HEK293 (cell line): ENCODE data around the gene CDC40.
"Not testable (repeated sequence)": the region's sequence is repeated elsewhere in the genome, so short reads cannot be mapped to it uniquely, and the experiment has no call there.

Experiments
- CTCF ChIA-PET: fragments of 350-600 bp; formaldehyde crosslinking; extraction: SDS; loops from one replicate; lab custom pipeline; 2021; ENCODE audit warnings: antibody characterized with exemption; lab: Yijun Ruan, JAX
- POLR2A ChIA-PET: fragments of 300-600 bp; formaldehyde crosslinking; extraction: SDS; loops from one replicate; lab custom pipeline; 2020; ENCODE audit warnings: antibody characterized with exemption, inconsistent platforms; lab: Yijun Ruan, JAX
- H3K27ac ChIP-seq: fragments of 200-500 bp; sonication (Bioruptor generic); 2 replicates; pipeline ENCODE4 v1.5.1; 2014; ENCODE audit warnings: low read depth, low read length, control low read depth, inconsistent platforms; ENCODE audit errors: extremely low read depth
- H3K36me3 ChIP-seq, 2 experiments: fragments of 200-500 bp in 1 of 2; sonication (Bioruptor generic) in 1 of 2; 1 replicate in 1 of 2; 2 replicates in 1 of 2; pipeline ENCODE4 v1.5.1; 2014 to 2017; ENCODE audit warnings: inconsistent platforms in 2 of 2, low read length in 2 of 2; ENCODE audit not compliant: control insufficient read depth in 2 of 2, insufficient read depth in 1 of 2
- H3K4me1 ChIP-seq: fragments of 200-500 bp; sonication (Bioruptor generic); 2 replicates; pipeline ENCODE4 v1.5.1; 2014; ENCODE audit warnings: mild to moderate bottlenecking, low read length, inconsistent platforms; ENCODE audit not compliant: control insufficient read depth, insufficient read depth
- H3K4me3 ChIP-seq: 2 replicates; pipeline ENCODE4 v1.5.1; 2011; ENCODE audit warnings: low read depth, mild to moderate bottlenecking, control low read depth, low read length, moderate library complexity
- H3K9me3 ChIP-seq: fragments of 200-500 bp; sonication (Bioruptor generic); 2 replicates; pipeline ENCODE4 v1.5.1; 2014; ENCODE audit warnings: low read depth, low read length, inconsistent platforms; ENCODE audit not compliant: control insufficient read depth, insufficient read depth
- BCL11A ChIP-seq: fragments of 450-650 bp; formaldehyde crosslinking; IDR thresholded peaks from 2 replicates; pipeline ENCODE4 v1.5.1; 2016; ENCODE audit warnings: low read depth, missing biosample characterization, missing genetic modification characterization
- BCL11B ChIP-seq: fragments of 450-650 bp; formaldehyde crosslinking; IDR thresholded peaks from 2 replicates; pipeline ENCODE4 v1.5.1; 2016; ENCODE audit warnings: low read depth, missing biosample characterization, missing genetic modification characterization
- PRDM1 ChIP-seq: fragments of 450-650 bp; formaldehyde crosslinking; IDR thresholded peaks from 2 replicates; pipeline ENCODE4; 2016; ENCODE audit warnings: missing biosample characterization, missing genetic modification characterization
- RBAK ChIP-seq: fragments of 450-650 bp; formaldehyde crosslinking; IDR thresholded peaks from 2 replicates; pipeline ENCODE4 v1.5.1; 2016; ENCODE audit warnings: missing biosample characterization, missing genetic modification characterization
- TCF7L2 ChIP-seq: IDR thresholded peaks from 2 replicates; pipeline ENCODE4 v1.6.1; 2011; ENCODE audit warnings: low read depth, mild to moderate bottlenecking, inconsistent platforms, low read length, moderate library complexity, borderline replicate concordance
- ZNF146 ChIP-seq: fragments of 450-650 bp; formaldehyde crosslinking; IDR thresholded peaks from 2 replicates; pipeline ENCODE4 v1.5.1; 2016; ENCODE audit warnings: missing biosample characterization, missing genetic modification characterization
- ZNF148 ChIP-seq: fragments of 450-650 bp; formaldehyde crosslinking; IDR thresholded peaks from 2 replicates; pipeline ENCODE4 v1.5.0; 2017; ENCODE audit warnings: missing biosample characterization, missing genetic modification characterization, borderline replicate concordance
- ZNF223 ChIP-seq: fragments of 450-650 bp; formaldehyde crosslinking; IDR thresholded peaks from 2 replicates; pipeline ENCODE4 v1.5.1; 2016; ENCODE audit warnings: missing biosample characterization, missing genetic modification characterization
- ZNF37A ChIP-seq: fragments of 450-650 bp; IDR thresholded peaks from 2 replicates; pipeline ENCODE4 v1.5.1; 2018; ENCODE audit warnings: missing biosample characterization, missing genetic modification characterization
- ZNF48 ChIP-seq: fragments of 450-650 bp; formaldehyde crosslinking; IDR thresholded peaks from 2 replicates; pipeline ENCODE4 v1.5.1; 2016; ENCODE audit warnings: missing biosample characterization, missing genetic modification characterization
- ZNF555 ChIP-seq: fragments of 450-650 bp; formaldehyde crosslinking; conservative IDR thresholded peaks from 2 replicates; pipeline ENCODE4 v1.5.1; 2017; ENCODE audit warnings: missing biosample characterization, mild to moderate bottlenecking, missing genetic modification characterization, inconsistent platforms
- ZNF768 ChIP-seq: fragments of 450-650 bp; formaldehyde crosslinking; IDR thresholded peaks from 2 replicates; pipeline ENCODE4 v1.5.1; 2018; ENCODE audit warnings: missing biosample characterization, mild to moderate bottlenecking, missing genetic modification characterization
- ZNF843 ChIP-seq: fragments of 450-650 bp; formaldehyde crosslinking; IDR thresholded peaks from 2 replicates; pipeline ENCODE4 v1.5.1; 2016; ENCODE audit warnings: missing biosample characterization, missing genetic modification characterization
- ZSCAN30 ChIP-seq: fragments of 450-650 bp; IDR thresholded peaks from 2 replicates; pipeline ENCODE4 v1.5.1; 2018; ENCODE audit warnings: missing biosample characterization, mild to moderate bottlenecking, missing genetic modification characterization, moderate library complexity
- TF ChIP-seq, protein P1 (sequence below): fragments of 450-650 bp; formaldehyde crosslinking; IDR thresholded peaks from 2 replicates; pipeline ENCODE4 v1.5.1; 2016; ENCODE audit warnings: missing biosample characterization, missing genetic modification characterization, borderline replicate concordance

Gene CDC40

DNA sequence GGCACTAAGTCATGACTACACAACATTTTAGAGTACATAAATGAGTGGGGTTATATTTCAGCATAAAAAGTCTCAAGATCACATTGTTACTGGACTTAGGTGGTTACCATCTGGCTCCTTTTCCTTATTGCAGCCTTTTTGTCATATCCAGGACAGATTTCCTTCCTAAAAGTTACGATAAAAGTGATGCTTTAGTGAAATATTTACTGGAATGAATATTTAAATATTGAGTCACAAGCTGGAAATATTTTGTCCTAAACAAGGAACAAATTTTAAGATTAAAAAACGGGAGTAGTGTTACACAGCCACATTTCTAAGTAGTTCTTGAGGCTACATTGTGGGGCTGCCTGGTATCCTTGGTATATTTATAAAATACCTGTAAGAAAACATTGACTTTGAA lies 52.2 kb downstream of the CDC40 start:
- POLR2A ChIA-PET = no interaction called here
- H3K4me1 ChIP-seq = no peaks in the 10 kb centered on the region
- no peak for TF ChIP-seq ZNF555 (tag by site-specific recombination)
- no peak for TF ChIP-seq ZNF37A (tag by site-specific recombination)
- no peak for TF ChIP-seq ZNF223 (tag by site-specific recombination)
- no peak for TF ChIP-seq TCF7L2
- TF ChIP-seq ZNF768 (tag by site-specific recombination) = no peak
- no peak for TF ChIP-seq RBAK (tag by site-specific recombination)
- no peak for TF ChIP-seq BCL11B
- no peak for TF ChIP-seq ZNF843 (tag by site-specific recombination)
- TF ChIP-seq ZNF148 = no peak
- no peak for TF ChIP-seq BCL11A (tag by site-specific recombination)
- TF ChIP-seq, protein P1, sequence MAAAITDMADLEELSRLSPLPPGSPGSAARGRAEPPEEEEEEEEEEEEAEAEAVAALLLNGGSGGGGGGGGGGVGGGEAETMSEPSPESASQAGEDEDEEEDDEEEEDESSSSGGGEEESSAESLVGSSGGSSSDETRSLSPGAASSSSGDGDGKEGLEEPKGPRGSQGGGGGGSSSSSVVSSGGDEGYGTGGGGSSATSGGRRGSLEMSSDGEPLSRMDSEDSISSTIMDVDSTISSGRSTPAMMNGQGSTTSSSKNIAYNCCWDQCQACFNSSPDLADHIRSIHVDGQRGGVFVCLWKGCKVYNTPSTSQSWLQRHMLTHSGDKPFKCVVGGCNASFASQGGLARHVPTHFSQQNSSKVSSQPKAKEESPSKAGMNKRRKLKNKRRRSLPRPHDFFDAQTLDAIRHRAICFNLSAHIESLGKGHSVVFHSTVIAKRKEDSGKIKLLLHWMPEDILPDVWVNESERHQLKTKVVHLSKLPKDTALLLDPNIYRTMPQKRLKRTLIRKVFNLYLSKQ (tag by site-specific recombination) = no peak
- TF ChIP-seq ZNF48 (tag by site-specific recombination) = no peak
- CTCF ChIA-PET = no interaction called here
- no peaks in the 10 kb centered on the region for H3K9me3 ChIP-seq
- H3K27ac ChIP-seq = no peak overlapping the region
- H3K36me3 ChIP-seq = peaks cover 2 to 25% of the 10 kb centered on the region in 2 experiments; a peak in 2 of 3 replicates
- H3K4me3 ChIP-seq = no peak overlapping the region

GRCh38 chr6:110233770-110234374 lies 53.6 kb downstream of the CDC40 start:
- POLR2A ChIA-PET = no interaction called here

DNA sequence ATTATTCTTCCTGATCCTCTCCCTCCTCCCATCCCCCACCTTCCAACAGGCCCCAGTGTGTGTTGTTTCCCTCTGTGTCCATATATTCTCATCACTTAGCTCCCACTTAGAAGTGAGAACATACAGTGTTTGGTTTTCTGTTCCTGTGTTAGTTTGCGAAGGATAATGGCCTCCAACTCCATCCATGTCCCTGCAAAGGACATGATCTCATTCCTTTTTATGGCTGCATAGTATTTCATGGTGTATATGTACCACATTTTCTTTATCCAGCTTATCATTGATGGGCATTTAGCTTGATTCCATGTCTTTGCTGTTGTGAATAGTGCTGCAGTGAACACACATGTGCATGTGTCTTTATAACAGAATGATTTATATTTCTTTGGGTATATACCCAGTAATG lies 55.8 kb downstream of the CDC40 start:
- TF ChIP-seq ZNF146 = peak; percentile 69; the same call in 1 of the 2 replicates
- H3K4me1 ChIP-seq, H3K4me3 ChIP-seq, H3K27ac ChIP-seq, H3K36me3 ChIP-seq, POLR2A ChIA-PET, H3K9me3 ChIP-seq: not testable (repeated sequence)
- CTCF ChIA-PET = interaction anchor here (0.6 kb wide), 1 partner anchor 155 kb away, joined by 3 read pairs; no protein-coding TSS in a partner anchor

More at GRCh38 chr6:110233770-110234374, 53.6 kb downstream of the CDC40 start:
- H3K27ac ChIP-seq = no peak overlapping the region
- CTCF ChIA-PET = no interaction called here
- peaks cover 0 to 15% of the 10 kb centered on the region in 2 experiments; a peak in 1 of 3 replicates for H3K36me3 ChIP-seq
- no peaks in the 10 kb centered on the region for H3K4me1 ChIP-seq
- no peak for TF ChIP-seq ZSCAN30 (tag by site-specific recombination)
- TF ChIP-seq PRDM1 (tag by site-specific recombination) = peak; percentile 43; the same call in 1 of the 2 replicates
- no peak overlapping the region for H3K4me3 ChIP-seq
- no peaks in the 10 kb centered on the region for H3K9me3 ChIP-seq
